HG03432 (cell line): ENCODE data around the gene SVOP.
"Not testable (repeated sequence)": the region's sequence is repeated elsewhere in the genome, so short reads cannot be mapped to it uniquely, and the experiment has no call there.

ENCODE experiments used
- ATAC-seq: cut with Tn5 transposase; IDR thresholded peaks from one replicate; pipeline ENCODE4 v1.9.1; 2021; ENCODE audit warnings: mild to moderate bottlenecking, moderate library complexity; ENCODE audit not compliant: unreplicated experiment

The SVOP gene

GRCh38 chr12:108896336-108896735, 124.5 kb downstream of the SVOP start:
- no peak for ATAC-seq

GRCh38 chr12:108895220-108895802, 125.6 kb downstream of the SVOP start:
- no peak for ATAC-seq

- ATAC-seq, result no peak
These were observed 130.7 kb downstream of the SVOP start for GRCh38 chr12:108890208-108890607.

- no peak for ATAC-seq
These were observed 132.8 kb downstream of the SVOP start for GRCh38 chr12:108888031-108888430.

- no peak for ATAC-seq
These were observed 133.8 kb downstream of the SVOP start for GRCh38 chr12:108886873-108887629.

GRCh38 chr12:108884116-108885012, 136.5 kb downstream of the SVOP start:
- ATAC-seq, result no peak

- no peak for ATAC-seq
These were observed 138.9 kb downstream of the SVOP start for GRCh38 chr12:108881953-108882352.

- no peak for ATAC-seq
These were observed 141.1 kb downstream of the SVOP start, which contains the start of gene DAO for GRCh38 chr12:108879615-108880254. Gene DAO, plus strand, starts transcription at chr12:108880092. Its CDS starts 4,915 bp downstream, at chr12:108885007.

- ATAC-seq, result no peak
These were observed 144.3 kb downstream of the SVOP start for GRCh38 chr12:108876550-108876949.

- no peak for ATAC-seq
These were observed 145.0 kb downstream of the SVOP start for GRCh38 chr12:108875682-108876361.

GRCh38 chr12:108875280-108875679, 145.6 kb downstream of the SVOP start:
- ATAC-seq, result no peak

GRCh38 chr12:108868781-108869180, 152.1 kb downstream of the SVOP start:
- ATAC-seq, result no peak

- not testable (repeated sequence) for ATAC-seq
These were observed 154.8 kb downstream of the SVOP start for GRCh38 chr12:108866083-108866482.

GRCh38 chr12:108865169-108865568, 155.7 kb downstream of the SVOP start:
- ATAC-seq, result no peak

- ATAC-seq, result no peak
These were observed 158.3 kb downstream of the SVOP start for GRCh38 chr12:108862588-108862959.

- ATAC-seq, result no peak
These were observed 158.8 kb downstream of the SVOP start for GRCh38 chr12:108861878-108862587.

GRCh38 chr12:108860443-108860842, 160.4 kb downstream of the SVOP start:
- ATAC-seq, result no peak

- no peak for ATAC-seq
These were observed 161.0 kb downstream of the SVOP start for GRCh38 chr12:108859923-108860291.

GRCh38 chr12:108859141-108859922, 161.5 kb downstream of the SVOP start:
- ATAC-seq, result not testable (repeated sequence)
